SK-N-SH treated with all-trans-retinoic acid at 6 μM for 48 hours (cell line): ENCODE data around the gene ATXN7.

Experiments
- ATAC-seq: fragments of 200-7000 bp; cut with Tn5 transposase; 3 replicates; pipeline ENCODE4 v1.9.1; 2020; ENCODE audit warnings: mild to moderate bottlenecking, moderate library complexity
- BACH2 ChIP-seq: fragments of 250-450 bp; sonication (Bioruptor Pico); IDR thresholded peaks from 2 replicates; pipeline ENCODE4 v1.9.0; 2021; ENCODE audit warnings: mild to moderate bottlenecking, borderline replicate concordance
- CREB5 ChIP-seq: fragments of 250-450 bp; sonication (Bioruptor Pico); IDR thresholded peaks from 2 replicates; pipeline ENCODE4 v1.5.1; 2020; ENCODE audit warnings: low read depth, mild to moderate bottlenecking, moderate library complexity
- CSRNP3 ChIP-seq: fragments of 250-450 bp; sonication (Bioruptor Pico); IDR thresholded peaks from 2 replicates; pipeline ENCODE4 v1.5.1; 2021; ENCODE audit warnings: mild to moderate bottlenecking, moderate library complexity
- ESRRG ChIP-seq: fragments of 250-450 bp; sonication (Bioruptor Pico); IDR thresholded peaks from 2 replicates; pipeline ENCODE4 v1.6.1; 2021; ENCODE audit warnings: mild to moderate bottlenecking
- GLIS3 ChIP-seq: fragments of 250-450 bp; sonication (Bioruptor Pico); IDR thresholded peaks from 2 replicates; pipeline ENCODE4 v1.5.0; 2020; ENCODE audit warnings: mild to moderate bottlenecking, moderate library complexity
- ISL1 ChIP-seq: fragments of 250-450 bp; sonication (Bioruptor Pico); IDR thresholded peaks from 2 replicates; pipeline ENCODE4 v2.1.2; 2022; ENCODE audit warnings: mild to moderate bottlenecking, moderate library complexity
- OSR1 ChIP-seq: fragments of 250-450 bp; sonication (Bioruptor Pico); IDR thresholded peaks from 2 replicates; pipeline ENCODE4 v1.8.0; 2022; ENCODE audit warnings: moderate library complexity, mild to moderate bottlenecking, inconsistent platforms
- PPARA ChIP-seq: fragments of 250-450 bp; sonication (Bioruptor Pico); IDR thresholded peaks from 2 replicates; pipeline ENCODE4 v1.5.0; 2020; ENCODE audit warnings: mild to moderate bottlenecking, borderline replicate concordance
- RARB ChIP-seq: fragments of 250-450 bp; sonication (Bioruptor Pico); IDR thresholded peaks from 2 replicates; pipeline ENCODE4 v1.8.0; 2021; ENCODE audit warnings: mild to moderate bottlenecking, moderate library complexity
- SNAI2 ChIP-seq: fragments of 250-450 bp; sonication (Bioruptor Pico); IDR thresholded peaks from 2 replicates; pipeline ENCODE4 v1.5.0; 2020; ENCODE audit warnings: mild to moderate bottlenecking, moderate library complexity
- TCF4 ChIP-seq: fragments of 250-450 bp; sonication (Bioruptor Pico); IDR thresholded peaks from 2 replicates; pipeline ENCODE4 v1.8.0; 2021; ENCODE audit warnings: mild to moderate bottlenecking, moderate library complexity, borderline replicate concordance
- TOX ChIP-seq: fragments of 250-450 bp; sonication (Bioruptor Pico); IDR thresholded peaks from 2 replicates; pipeline ENCODE4 v1.8.0; 2021; ENCODE audit warnings: mild to moderate bottlenecking, moderate library complexity, borderline replicate concordance
- ZC3H10 ChIP-seq: fragments of 250-450 bp; sonication (Bioruptor Pico); IDR thresholded peaks from 2 replicates; pipeline ENCODE4 v1.5.1; 2021; ENCODE audit warnings: mild to moderate bottlenecking, moderate library complexity
- ZFP30 ChIP-seq: fragments of 450-650 bp; formaldehyde crosslinking; IDR thresholded peaks from 2 replicates; pipeline ENCODE4 v1.5.0; 2022; ENCODE audit warnings: mild to moderate bottlenecking, moderate library complexity
- ZNF565 ChIP-seq: fragments of 450-650 bp; formaldehyde crosslinking; conservative IDR thresholded peaks from 2 replicates; pipeline ENCODE4 v1.5.0; 2020; ENCODE audit warnings: low read depth, mild to moderate bottlenecking, moderate library complexity
- ZNF70 ChIP-seq: fragments of 450-650 bp; formaldehyde crosslinking; IDR thresholded peaks from 2 replicates; pipeline ENCODE4 v1.5.0; 2020; ENCODE audit warnings: mild to moderate bottlenecking, moderate library complexity
- ZNF8 ChIP-seq: fragments of 450-650 bp; formaldehyde crosslinking; IDR thresholded peaks from 2 replicates; pipeline ENCODE4 v1.5.0; 2020; ENCODE audit warnings: mild to moderate bottlenecking, moderate library complexity
- TF ChIP-seq, protein P1 (sequence below): fragments of 250-450 bp; sonication (Bioruptor Pico); IDR thresholded peaks from 2 replicates; pipeline ENCODE4 v1.8.0; 2021; ENCODE audit warnings: low read depth, mild to moderate bottlenecking, moderate library complexity, borderline replicate concordance
- TF ChIP-seq, protein P2 (sequence below): fragments of 250-450 bp; sonication (Bioruptor Pico); IDR thresholded peaks from 2 replicates; pipeline ENCODE4 v1.5.0; 2020; ENCODE audit warnings: mild to moderate bottlenecking, moderate library complexity

The ATXN7 gene

DNA sequence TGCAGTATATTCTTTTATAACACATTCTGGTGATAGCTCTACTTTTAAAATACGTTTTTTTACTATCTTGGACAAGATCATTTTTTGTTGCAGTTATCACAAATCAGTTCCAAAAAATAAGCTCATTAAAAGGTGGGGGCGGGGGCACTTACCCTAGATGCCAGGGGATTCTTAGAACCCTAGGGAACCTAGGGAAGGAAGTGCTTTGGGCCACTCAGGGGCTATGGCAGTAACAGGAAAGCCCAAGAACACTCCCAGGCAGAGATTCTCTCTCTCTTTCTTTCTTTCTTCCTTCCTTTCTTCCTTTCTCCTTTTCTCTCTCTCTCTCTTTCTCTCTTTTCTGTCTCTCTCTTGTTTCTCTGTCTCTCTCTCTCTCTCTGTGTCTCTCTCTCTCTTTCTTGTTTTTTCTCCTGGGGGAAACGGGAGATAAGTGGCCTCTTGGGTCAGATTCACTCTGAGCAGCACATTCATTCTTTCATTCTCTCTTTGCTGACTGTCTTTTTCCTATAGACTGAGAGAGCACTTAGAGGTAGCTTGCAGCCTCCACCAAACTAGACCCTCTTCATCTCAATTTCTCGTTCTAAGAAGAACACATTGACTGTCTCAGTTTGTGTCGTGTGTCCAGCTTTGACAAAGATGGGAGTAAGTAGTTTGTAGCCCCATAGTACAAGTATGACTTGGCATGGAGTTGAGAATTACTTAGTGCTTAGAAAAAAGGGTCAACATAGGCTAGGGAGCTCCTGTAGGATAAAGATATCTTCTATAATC is 31.9 kb downstream of the ATXN7 start (continued):
- TF ChIP-seq CREB5 (CRISPR knock-in tag) (no peak), ZFP30 (CRISPR knock-in tag) (no peak)

GRCh38 chr3:63896332-63897030 is 32.8 kb downstream of the ATXN7 start:
- ATAC-seq = peak; percentile 33

GRCh38 chr3:63900010-63900409 is 36.3 kb downstream of the ATXN7 start:
- ATAC-seq = no peak
- no peak for TF ChIP-seq RARB (CRISPR knock-in tag)
- TF ChIP-seq ZFP30 (CRISPR knock-in tag) = no peak
- no peak for TF ChIP-seq TCF4 (CRISPR knock-in tag)
- no peak for TF ChIP-seq ISL1 (CRISPR knock-in tag)
- no peak for TF ChIP-seq SNAI2
- TF ChIP-seq GLIS3 (CRISPR knock-in tag) = no peak
- no peak for TF ChIP-seq ZNF8 (CRISPR knock-in tag)
- no peak for TF ChIP-seq TOX
- TF ChIP-seq BACH2 (CRISPR knock-in tag) = no peak
- no peak for TF ChIP-seq ESRRG (CRISPR knock-in tag)
- TF ChIP-seq PPARA = no peak
- TF ChIP-seq ZNF565 (CRISPR knock-in tag) = no peak
- TF ChIP-seq, protein P1, sequence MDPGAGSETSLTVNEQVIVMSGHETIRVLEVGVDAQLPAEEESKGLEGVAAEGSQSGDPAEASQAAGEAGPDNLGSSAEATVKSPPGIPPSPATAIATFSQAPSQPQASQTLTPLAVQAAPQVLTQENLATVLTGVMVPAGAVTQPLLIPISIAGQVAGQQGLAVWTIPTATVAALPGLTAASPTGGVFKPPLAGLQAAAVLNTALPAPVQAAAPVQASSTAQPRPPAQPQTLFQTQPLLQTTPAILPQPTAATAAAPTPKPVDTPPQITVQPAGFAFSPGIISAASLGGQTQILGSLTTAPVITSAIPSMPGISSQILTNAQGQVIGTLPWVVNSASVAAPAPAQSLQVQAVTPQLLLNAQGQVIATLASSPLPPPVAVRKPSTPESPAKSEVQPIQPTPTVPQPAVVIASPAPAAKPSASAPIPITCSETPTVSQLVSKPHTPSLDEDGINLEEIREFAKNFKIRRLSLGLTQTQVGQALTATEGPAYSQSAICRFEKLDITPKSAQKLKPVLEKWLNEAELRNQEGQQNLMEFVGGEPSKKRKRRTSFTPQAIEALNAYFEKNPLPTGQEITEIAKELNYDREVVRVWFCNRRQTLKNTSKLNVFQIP = no peak
- TF ChIP-seq, protein P2, sequence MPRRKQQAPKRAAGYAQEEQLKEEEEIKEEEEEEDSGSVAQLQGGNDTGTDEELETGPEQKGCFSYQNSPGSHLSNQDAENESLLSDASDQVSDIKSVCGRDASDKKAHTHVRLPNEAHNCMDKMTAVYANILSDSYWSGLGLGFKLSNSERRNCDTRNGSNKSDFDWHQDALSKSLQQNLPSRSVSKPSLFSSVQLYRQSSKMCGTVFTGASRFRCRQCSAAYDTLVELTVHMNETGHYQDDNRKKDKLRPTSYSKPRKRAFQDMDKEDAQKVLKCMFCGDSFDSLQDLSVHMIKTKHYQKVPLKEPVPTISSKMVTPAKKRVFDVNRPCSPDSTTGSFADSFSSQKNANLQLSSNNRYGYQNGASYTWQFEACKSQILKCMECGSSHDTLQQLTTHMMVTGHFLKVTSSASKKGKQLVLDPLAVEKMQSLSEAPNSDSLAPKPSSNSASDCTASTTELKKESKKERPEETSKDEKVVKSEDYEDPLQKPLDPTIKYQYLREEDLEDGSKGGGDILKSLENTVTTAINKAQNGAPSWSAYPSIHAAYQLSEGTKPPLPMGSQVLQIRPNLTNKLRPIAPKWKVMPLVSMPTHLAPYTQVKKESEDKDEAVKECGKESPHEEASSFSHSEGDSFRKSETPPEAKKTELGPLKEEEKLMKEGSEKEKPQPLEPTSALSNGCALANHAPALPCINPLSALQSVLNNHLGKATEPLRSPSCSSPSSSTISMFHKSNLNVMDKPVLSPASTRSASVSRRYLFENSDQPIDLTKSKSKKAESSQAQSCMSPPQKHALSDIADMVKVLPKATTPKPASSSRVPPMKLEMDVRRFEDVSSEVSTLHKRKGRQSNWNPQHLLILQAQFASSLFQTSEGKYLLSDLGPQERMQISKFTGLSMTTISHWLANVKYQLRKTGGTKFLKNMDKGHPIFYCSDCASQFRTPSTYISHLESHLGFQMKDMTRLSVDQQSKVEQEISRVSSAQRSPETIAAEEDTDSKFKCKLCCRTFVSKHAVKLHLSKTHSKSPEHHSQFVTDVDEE (CRISPR knock-in tag) = no peak
- no peak for TF ChIP-seq ZC3H10 (CRISPR knock-in tag)
- no peak for TF ChIP-seq OSR1
- no peak for TF ChIP-seq CREB5 (CRISPR knock-in tag)
- no peak for TF ChIP-seq CSRNP3 (CRISPR knock-in tag)
- no peak for TF ChIP-seq ZNF70

More at GRCh38 chr3:63896332-63897030, 32.8 kb downstream of the ATXN7 start:
- TF ChIP-seq ZFP30 (CRISPR knock-in tag) (no peak), CSRNP3 (CRISPR knock-in tag) (no peak), BACH2 (CRISPR knock-in tag) (no peak), RARB (CRISPR knock-in tag) (no peak)
